Astrocyte (in vitro differentiated cells and primary cell): ENCODE data around the gene CDKL4. TPM values are rescaled to one million over a fixed set of nuclear protein-coding genes. Genes with fewer than 3 reads are reported as not detected.

Source experiments
- DNase-seq: peaks from one replicate; pipeline ENCODE4 v3.0.0-alpha.2; 2010; ENCODE audit warnings: low read depth
- FAIRE-seq: peaks from 2 replicates; lab custom pipeline; 2011; peaks lifted over from hg19 to GRCh38; lab: Jason Lieb, UNC
- H2AFZ ChIP-seq: 2 replicates; pipeline ENCODE4 v1.6.0; 2012; ENCODE audit warnings: low read depth, low read length, inconsistent platforms
- H3K27ac ChIP-seq: 2 replicates; pipeline ENCODE4 v1.5.1; 2011; ENCODE audit warnings: low read depth, low read length, inconsistent platforms
- H3K27me3 ChIP-seq: 2 replicates; pipeline ENCODE4 v1.6.0; 2011; ENCODE audit warnings: low read length, inconsistent platforms; ENCODE audit not compliant: insufficient read depth
- H3K36me3 ChIP-seq: 2 replicates; pipeline ENCODE4 v1.5.1; 2011; ENCODE audit warnings: low read length, inconsistent platforms; ENCODE audit not compliant: insufficient read depth
- H3K4me1 ChIP-seq: 2 replicates; pipeline ENCODE4 v1.5.1; 2011; ENCODE audit warnings: low read length, inconsistent platforms; ENCODE audit not compliant: insufficient read depth
- H3K4me2 ChIP-seq: 2 replicates; pipeline ENCODE4 v1.6.0; 2012; ENCODE audit warnings: low read length, inconsistent platforms
- H3K4me3 ChIP-seq: 2 replicates; pipeline ENCODE4 v1.5.1; 2011; ENCODE audit warnings: low read depth, mild to moderate bottlenecking, low read length, inconsistent platforms; ENCODE audit not compliant: insufficient read depth
- H3K79me2 ChIP-seq: 2 replicates; pipeline ENCODE4 v1.6.0; 2012; ENCODE audit warnings: mild to moderate bottlenecking, low read length, inconsistent platforms; ENCODE audit not compliant: insufficient read depth
- H3K9ac ChIP-seq: 2 replicates; pipeline ENCODE4 v1.6.0; 2012; ENCODE audit warnings: mild to moderate bottlenecking, low read length, inconsistent platforms
- H3K9me3 ChIP-seq: 2 replicates; pipeline ENCODE4 v1.5.1; 2012; ENCODE audit warnings: low read depth, mild to moderate bottlenecking, low read length, inconsistent platforms; ENCODE audit not compliant: insufficient read depth
- H4K20me1 ChIP-seq: 2 replicates; pipeline ENCODE4 v1.6.0; 2012; ENCODE audit warnings: low read length, inconsistent platforms; ENCODE audit not compliant: insufficient read depth
- H3K27ac Mint-ChIP-seq: one replicate; pipeline ENCODE4 v1.8.0; 2021; ENCODE audit warnings: mild to moderate bottlenecking, mixed read lengths; ENCODE audit not compliant: unreplicated experiment
- H3K27me3 Mint-ChIP-seq: one replicate; pipeline ENCODE4 v1.8.0; 2021; ENCODE audit warnings: low read depth, mixed read lengths; ENCODE audit not compliant: unreplicated experiment
- H3K36me3 Mint-ChIP-seq: one replicate; pipeline ENCODE4 v1.8.0; 2021; ENCODE audit warnings: low read depth, mixed read lengths; ENCODE audit not compliant: unreplicated experiment
- H3K4me1 Mint-ChIP-seq: one replicate; pipeline ENCODE4 v1.8.0; 2021; ENCODE audit warnings: low read depth, mixed read lengths; ENCODE audit not compliant: unreplicated experiment
- H3K4me3 Mint-ChIP-seq: one replicate; pipeline ENCODE4 v1.8.0; 2021; ENCODE audit warnings: mild to moderate bottlenecking, moderate library complexity, mixed read lengths; ENCODE audit not compliant: unreplicated experiment
- H3K9me3 Mint-ChIP-seq: one replicate; pipeline ENCODE4 v1.8.0; 2021; ENCODE audit warnings: mild to moderate bottlenecking, mixed read lengths; ENCODE audit not compliant: unreplicated experiment
- CTCF ChIP-seq: IDR thresholded peaks from 2 replicates; pipeline ENCODE4 v1.5.1; 2011; ENCODE audit warnings: low read depth, mild to moderate bottlenecking, inconsistent platforms, low read length, moderate library complexity; ENCODE audit not compliant: insufficient read depth
- EZH2 ChIP-seq: IDR thresholded peaks from 2 replicates; pipeline ENCODE4 v1.6.1; 2012; ENCODE audit warnings: mild to moderate bottlenecking, low read length, inconsistent platforms; ENCODE audit not compliant: insufficient read depth
- total RNA-seq: library from RNA; stranded (reverse); gene quantifications from 2 replicates; pipeline ENCODE4 v1.2.1, GENCODE V29; 2021

Gene CDKL4
- total RNA-seq, 1 donor from 2014 or later, result 1.4 TPM

GRCh38 chr2:39232141-39232540, 11.6 kb downstream of the CDKL4 start:
- no peak overlapping the region for H2AFZ ChIP-seq
- H3K27me3 ChIP-seq, result no peaks in the 10 kb centered on the region
- H3K27ac ChIP-seq, result no peak overlapping the region
- DNase-seq (no peak), FAIRE-seq (no peak)
- H3K36me3 ChIP-seq, result no peaks in the 10 kb centered on the region
- H3K79me2 ChIP-seq, result no peaks in the 10 kb centered on the region
- no peak for TF ChIP-seq CTCF
- no peak for TF ChIP-seq EZH2
- H3K9me3 ChIP-seq, result no peaks in the 10 kb centered on the region
- Mint-ChIP-seq H3K27me3 (no peaks in the 10 kb centered on the region), H3K9me3 (peaks cover 4% of the 10 kb centered on the region), H3K4me3 (no peak overlapping the region), H3K36me3 (peaks cover 2% of the 10 kb centered on the region), H3K4me1 (peaks cover 11% of the 10 kb centered on the region), H3K27ac (no peak overlapping the region)
- H3K9ac ChIP-seq, result no peak overlapping the region
- no peak overlapping the region for H3K4me3 ChIP-seq
- H3K4me2 ChIP-seq, result no peak overlapping the region
- H4K20me1 ChIP-seq, result no peaks in the 10 kb centered on the region
- H3K4me1 ChIP-seq, result no peaks in the 10 kb centered on the region

GRCh38 chr2:39228413-39229209, 15.2 kb downstream of the CDKL4 start:
- H2AFZ ChIP-seq, result peak overlapping the region; percentile 36

More at GRCh38 chr2:39228413-39229209, 15.2 kb downstream of the CDKL4 start:
- Mint-ChIP-seq H3K36me3 (no peaks in the 10 kb centered on the region), H3K9me3 (no peaks in the 10 kb centered on the region), H3K4me3 (peak overlapping the region; percentile 67), H3K4me1 (peaks cover 11% of the 10 kb centered on the region), H3K27me3 (no peaks in the 10 kb centered on the region), H3K27ac (peak overlapping the region; percentile 69)
- no peak overlapping the region for H3K27ac ChIP-seq
- H4K20me1 ChIP-seq, result no peaks in the 10 kb centered on the region
- H3K36me3 ChIP-seq, result no peaks in the 10 kb centered on the region
- FAIRE-seq, result no peak
- DNase-seq, result no peak
- H3K4me3 ChIP-seq, result peak overlapping the region; percentile 30
- H3K27me3 ChIP-seq, result no peaks in the 10 kb centered on the region
- TF ChIP-seq EZH2, result no peak
- no peak for TF ChIP-seq CTCF
- peak overlapping the region; percentile 45 for H3K9ac ChIP-seq
- H3K4me2 ChIP-seq, result peak overlapping the region; percentile 77
- no peaks in the 10 kb centered on the region for H3K4me1 ChIP-seq
- no peaks in the 10 kb centered on the region for H3K79me2 ChIP-seq
- H3K9me3 ChIP-seq, result no peaks in the 10 kb centered on the region
